HL-60 (cell line): Measurements from ENCODE around the gene CRIP2.
A peak's percentile ranks its signal among the peaks of the same experiment; 100 is the strongest.

Source experiments
- POLR2AphosphoS5 ChIP-seq: IDR thresholded peaks from 2 replicates; pipeline ENCODE4 v1.6.1; 2012; ENCODE audit warnings: low read depth
- TF ChIP-seq, protein P1 (sequence below): IDR thresholded peaks from one replicate; pipeline ENCODE4 v1.5.1; 2011; ENCODE audit warnings: low read length, control low read depth, inconsistent platforms; ENCODE audit not compliant: insufficient read depth

DNA sequence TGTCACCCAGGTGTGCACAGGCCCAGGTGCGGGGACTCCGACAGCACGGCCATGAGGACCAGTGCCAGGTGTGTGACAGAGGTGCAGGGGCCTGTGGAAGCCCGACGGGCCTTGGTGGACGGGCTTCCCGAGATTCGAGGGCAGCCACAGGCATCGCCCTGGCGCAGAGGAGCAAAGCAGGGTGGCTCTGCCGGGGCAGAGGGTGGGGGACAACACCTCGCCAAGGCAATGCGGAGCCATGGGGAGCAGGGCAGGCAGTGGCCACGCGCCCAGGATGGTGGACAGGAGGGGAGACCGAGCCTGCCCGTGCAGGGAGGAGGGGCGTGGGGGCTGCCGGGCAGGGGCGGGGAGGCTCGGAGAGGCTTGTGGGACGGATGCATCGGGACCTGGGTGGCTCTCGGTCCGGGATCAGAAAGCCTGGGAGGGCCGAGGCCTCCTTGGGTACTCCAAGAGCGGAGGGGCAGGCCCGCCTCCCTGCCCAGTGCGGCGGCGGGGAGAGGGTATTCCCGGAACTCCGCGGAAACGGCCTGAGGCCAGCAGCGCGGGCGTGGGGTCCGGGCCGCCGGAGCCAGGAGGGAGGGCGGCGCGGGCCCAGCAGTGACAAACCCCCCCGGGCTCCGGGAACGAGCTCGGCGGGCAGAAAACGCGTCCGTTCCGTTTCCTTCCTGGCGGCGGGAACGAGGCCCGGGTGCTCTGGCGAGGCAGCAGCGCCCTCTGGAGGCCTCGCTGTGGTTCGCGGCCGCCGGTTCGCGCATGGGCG lies 53.4 kb downstream of the CRIP2 start:
- TF ChIP-seq, protein P1, sequence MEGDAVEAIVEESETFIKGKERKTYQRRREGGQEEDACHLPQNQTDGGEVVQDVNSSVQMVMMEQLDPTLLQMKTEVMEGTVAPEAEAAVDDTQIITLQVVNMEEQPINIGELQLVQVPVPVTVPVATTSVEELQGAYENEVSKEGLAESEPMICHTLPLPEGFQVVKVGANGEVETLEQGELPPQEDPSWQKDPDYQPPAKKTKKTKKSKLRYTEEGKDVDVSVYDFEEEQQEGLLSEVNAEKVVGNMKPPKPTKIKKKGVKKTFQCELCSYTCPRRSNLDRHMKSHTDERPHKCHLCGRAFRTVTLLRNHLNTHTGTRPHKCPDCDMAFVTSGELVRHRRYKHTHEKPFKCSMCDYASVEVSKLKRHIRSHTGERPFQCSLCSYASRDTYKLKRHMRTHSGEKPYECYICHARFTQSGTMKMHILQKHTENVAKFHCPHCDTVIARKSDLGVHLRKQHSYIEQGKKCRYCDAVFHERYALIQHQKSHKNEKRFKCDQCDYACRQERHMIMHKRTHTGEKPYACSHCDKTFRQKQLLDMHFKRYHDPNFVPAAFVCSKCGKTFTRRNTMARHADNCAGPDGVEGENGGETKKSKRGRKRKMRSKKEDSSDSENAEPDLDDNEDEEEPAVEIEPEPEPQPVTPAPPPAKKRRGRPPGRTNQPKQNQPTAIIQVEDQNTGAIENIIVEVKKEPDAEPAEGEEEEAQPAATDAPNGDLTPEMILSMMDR, result peak; percentile 35
- no peak for TF ChIP-seq POLR2AphosphoS5
